GM12878 (cell line): ENCODE measurements around the gene ILF2. TPM values are rescaled to one million over a fixed set of nuclear protein-coding genes. Genes with fewer than 3 reads are reported as not detected.

Experiments
- CBFB ChIP-seq: IDR thresholded peaks from 2 replicates; pipeline ENCODE4 v1.6.1; 2016; ENCODE audit warnings: antibody characterized with exemption, low read depth
- CBX3 ChIP-seq: fragments of 200-600 bp; sonication (generic); IDR thresholded peaks from 2 replicates; pipeline ENCODE4 v1.6.1; 2016; ENCODE audit warnings: low read depth, borderline replicate concordance
- CHD4 ChIP-seq: fragments of 200-600 bp; sonication (generic); IDR thresholded peaks from 2 replicates; pipeline ENCODE4 v1.6.1; 2016; ENCODE audit warnings: mild to moderate bottlenecking
- DPF2 ChIP-seq: fragments of 450-650 bp; IDR thresholded peaks from 2 replicates; pipeline ENCODE4 v1.6.1; 2017; ENCODE audit warnings: mild to moderate bottlenecking
- ESRRA ChIP-seq: IDR thresholded peaks from 2 replicates; pipeline ENCODE4 v1.6.1; 2012; ENCODE audit warnings: mild to moderate bottlenecking, low read length, improper control_type of control experiment
- HCFC1 ChIP-seq: fragments of 150-350 bp; IDR thresholded peaks from 2 replicates; pipeline ENCODE4 v1.6.1; 2014; ENCODE audit warnings: low read length
- IKZF2 ChIP-seq, 2 experiments: fragments of 450-650 bp; IDR thresholded peaks; 2 replicates each; pipeline ENCODE4 v1.6.1; 2017; ENCODE audit warnings: mild to moderate bottlenecking in 2 of 2, moderate library complexity in 2 of 2
- JUND ChIP-seq: IDR thresholded peaks from 2 replicates; pipeline ENCODE4 v1.6.1; 2012; ENCODE audit warnings: low read depth, mild to moderate bottlenecking, low read length, improper control_type of control experiment, moderate library complexity
- KDM1A ChIP-seq: fragments of 200-600 bp; sonication (generic); IDR thresholded peaks from 2 replicates; pipeline ENCODE4 v1.6.1; 2016; ENCODE audit warnings: borderline replicate concordance
- NBN ChIP-seq: fragments of 450-650 bp; IDR thresholded peaks from 2 replicates; pipeline ENCODE4 v1.6.1; 2016
- NRF1 ChIP-seq: conservative IDR thresholded peaks from 2 replicates; pipeline ENCODE4 v1.6.1; 2011; ENCODE audit warnings: mild to moderate bottlenecking, low read depth, low read length, improper control_type of control experiment
- PAX5 ChIP-seq: IDR thresholded peaks from 2 replicates; pipeline ENCODE4 v1.6.1; 2011; ENCODE audit warnings: low read depth, low read length, borderline replicate concordance
- PAX8 ChIP-seq: fragments of 450-650 bp; IDR thresholded peaks from 2 replicates; pipeline ENCODE4 v1.6.1; 2017; ENCODE audit warnings: mild to moderate bottlenecking, moderate library complexity
- RAD51 ChIP-seq: fragments of 450-650 bp; IDR thresholded peaks from 2 replicates; pipeline ENCODE4 v1.6.1; 2016; ENCODE audit warnings: moderate library complexity, mild to moderate bottlenecking, inconsistent platforms
- RUNX3 ChIP-seq: IDR thresholded peaks from 2 replicates; pipeline ENCODE4 v1.6.1; 2012; ENCODE audit warnings: low read length, inconsistent platforms
- SMAD1 ChIP-seq: fragments of 450-650 bp; IDR thresholded peaks from 2 replicates; pipeline ENCODE4 v1.6.1; 2018; ENCODE audit warnings: mild to moderate bottlenecking, low read depth; ENCODE audit not compliant: partially characterized antibody
- SPI1 ChIP-seq: IDR thresholded peaks from 2 replicates; pipeline ENCODE4 v1.6.1; 2011; ENCODE audit warnings: low read depth, mild to moderate bottlenecking, low read length, moderate library complexity, borderline replicate concordance; ENCODE audit not compliant: insufficient read depth
- SRF ChIP-seq, 2 experiments: IDR thresholded peaks; 2 replicates each; pipeline ENCODE4 v1.6.1; 2011; ENCODE audit warnings: low read depth in 2 of 2, low read length in 2 of 2, mild to moderate bottlenecking in 1 of 2, moderate library complexity in 1 of 2
- STAT1 ChIP-seq: fragments of 450-650 bp; conservative IDR thresholded peaks from 2 replicates; pipeline ENCODE4 v1.6.1; 2014; ENCODE audit warnings: antibody characterized with exemption, mild to moderate bottlenecking
- TCF3 ChIP-seq: IDR thresholded peaks from 2 replicates; pipeline ENCODE4 v1.6.1; 2012; ENCODE audit warnings: low read depth, mild to moderate bottlenecking, low read length, borderline replicate concordance; ENCODE audit not compliant: insufficient read depth
- YBX1 ChIP-seq: fragments of 450-650 bp; IDR thresholded peaks from 2 replicates; pipeline ENCODE4 v1.6.1; 2016; ENCODE audit warnings: antibody characterized with exemption
- ZNF274 ChIP-seq: IDR thresholded peaks from one replicate; pipeline ENCODE4 v1.8.0; 2011; ENCODE audit not compliant: insufficient read length, insufficient read depth
- polyA plus RNA-seq, 11 experiments: library from polyadenylated mRNA; depleted of rRNA in 4 of 11; unstranded in 6 of 11; stranded (reverse) in 5 of 11; fragments of >200 nt; fragmentation: Nextera tagmentation in 4 of 11; fragmentation: Illumina TruSeq in 1 of 11; extraction: Ambion mirVana in 4 of 11; extraction: Trizol in 1 of 11; gene quantifications; 1 replicate in 1 of 11; 2 replicates in 10 of 11; pipeline versions ENCODE4 v1.2.1 to v1.2.3, GENCODE V29; 2011 to 2016; ENCODE audit warnings: inconsistent platforms in 2 of 11, missing spikeins in 2 of 11, low read depth in 1 of 11
- total RNA-seq, 4 experiments: library from RNA; depleted of rRNA in 3 of 4; stranded (reverse); fragments of >200 nt in 3 of 4; fragmentation: Illumina TruSeq in 1 of 4; extraction: Trizol in 1 of 4; gene quantifications; 2 replicates each; pipeline versions ENCODE4 v1.2.1 to v1.2.3, GENCODE V29; 2013 to 2021
- TF ChIP-seq, protein P1 (sequence below): IDR thresholded peaks from 2 replicates; pipeline ENCODE4 v1.6.1; 2011; ENCODE audit warnings: low read depth, low read length, improper control_type of control experiment, borderline replicate concordance
- TF ChIP-seq, protein P2 (sequence below): fragments of 150-350 bp; IDR thresholded peaks from 2 replicates; pipeline ENCODE4 v1.6.1; 2016; ENCODE audit warnings: low read depth, low read length
- TF ChIP-seq, protein P3 (sequence below): fragments of 450-650 bp; IDR thresholded peaks from 2 replicates; pipeline ENCODE4 v1.6.1; 2017; ENCODE audit warnings: borderline replicate concordance
- TF ChIP-seq, protein P4 (sequence below): IDR thresholded peaks from 2 replicates; pipeline ENCODE4 v1.6.1; 2012; ENCODE audit warnings: low read length, inconsistent platforms

ILF2 gene
- total and polyA plus RNA-seq, 10 of the 15 experiments (the other 5 are each of a cell fraction or from before 2014, with no cell fraction given) = 261 to 520 (median 449) TPM

DNA sequence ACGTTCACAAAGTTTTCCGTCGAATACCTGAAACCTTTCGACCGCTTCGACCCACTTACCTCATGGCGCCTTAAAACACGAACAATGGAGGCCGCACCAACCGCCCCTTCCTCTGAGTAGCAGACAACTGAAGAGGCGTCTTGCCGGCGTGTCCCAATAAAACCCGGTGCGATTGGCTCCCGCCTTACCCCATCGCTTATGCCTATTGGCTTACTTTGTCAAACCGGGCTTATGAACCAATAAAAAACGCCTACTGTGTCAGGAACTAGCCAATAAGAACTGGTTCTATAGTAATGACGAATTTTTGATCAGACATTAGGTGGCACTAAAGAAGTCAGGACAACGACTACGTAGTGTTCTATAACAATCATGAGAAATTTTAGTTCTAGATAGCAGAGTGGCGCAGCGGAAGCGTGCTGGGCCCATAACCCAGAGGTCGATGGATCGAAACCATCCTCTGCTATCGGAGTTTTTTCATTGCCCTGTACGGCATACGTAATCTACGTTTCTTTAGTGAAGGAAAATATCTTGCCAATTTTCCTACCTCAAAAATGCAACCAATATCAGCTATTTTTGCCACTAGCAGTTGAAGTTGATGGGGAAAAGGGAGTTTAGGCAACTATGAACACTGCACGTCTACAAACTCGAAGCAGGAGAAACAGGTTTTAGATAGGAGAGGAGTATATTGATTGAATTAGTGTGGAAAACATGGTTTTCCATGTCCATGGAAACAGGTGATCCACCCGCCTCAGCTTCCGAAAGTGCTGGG is at the start of gene ILF2 (continued):
- TF ChIP-seq, protein P1, sequence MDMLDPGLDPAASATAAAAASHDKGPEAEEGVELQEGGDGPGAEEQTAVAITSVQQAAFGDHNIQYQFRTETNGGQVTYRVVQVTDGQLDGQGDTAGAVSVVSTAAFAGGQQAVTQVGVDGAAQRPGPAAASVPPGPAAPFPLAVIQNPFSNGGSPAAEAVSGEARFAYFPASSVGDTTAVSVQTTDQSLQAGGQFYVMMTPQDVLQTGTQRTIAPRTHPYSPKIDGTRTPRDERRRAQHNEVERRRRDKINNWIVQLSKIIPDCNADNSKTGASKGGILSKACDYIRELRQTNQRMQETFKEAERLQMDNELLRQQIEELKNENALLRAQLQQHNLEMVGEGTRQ = no peak
- 0 out of 2 replicates have a peak, but pooled peaks have one; percentile 6 for TF ChIP-seq PAX5
- no peak; the same call in 1 of the 2 replicates for TF ChIP-seq RAD51
- TF ChIP-seq DPF2 = 0 out of 2 replicates have a peak, but pooled peaks have one; percentile 36
- TF ChIP-seq CBFB = peak; percentile 44; the same call in 1 of the 2 replicates
- no peak for TF ChIP-seq KDM1A
- peak; percentile 72 for TF ChIP-seq SMAD1
- 0 out of 2 replicates have a peak, but pooled peaks have one; percentile 50 for TF ChIP-seq ESRRA
- no peak for TF ChIP-seq YBX1
- TF ChIP-seq CHD4 = no peak
- peak; percentile 57 for TF ChIP-seq RUNX3
- TF ChIP-seq TCF3 = no peak
- TF ChIP-seq, protein P2, sequence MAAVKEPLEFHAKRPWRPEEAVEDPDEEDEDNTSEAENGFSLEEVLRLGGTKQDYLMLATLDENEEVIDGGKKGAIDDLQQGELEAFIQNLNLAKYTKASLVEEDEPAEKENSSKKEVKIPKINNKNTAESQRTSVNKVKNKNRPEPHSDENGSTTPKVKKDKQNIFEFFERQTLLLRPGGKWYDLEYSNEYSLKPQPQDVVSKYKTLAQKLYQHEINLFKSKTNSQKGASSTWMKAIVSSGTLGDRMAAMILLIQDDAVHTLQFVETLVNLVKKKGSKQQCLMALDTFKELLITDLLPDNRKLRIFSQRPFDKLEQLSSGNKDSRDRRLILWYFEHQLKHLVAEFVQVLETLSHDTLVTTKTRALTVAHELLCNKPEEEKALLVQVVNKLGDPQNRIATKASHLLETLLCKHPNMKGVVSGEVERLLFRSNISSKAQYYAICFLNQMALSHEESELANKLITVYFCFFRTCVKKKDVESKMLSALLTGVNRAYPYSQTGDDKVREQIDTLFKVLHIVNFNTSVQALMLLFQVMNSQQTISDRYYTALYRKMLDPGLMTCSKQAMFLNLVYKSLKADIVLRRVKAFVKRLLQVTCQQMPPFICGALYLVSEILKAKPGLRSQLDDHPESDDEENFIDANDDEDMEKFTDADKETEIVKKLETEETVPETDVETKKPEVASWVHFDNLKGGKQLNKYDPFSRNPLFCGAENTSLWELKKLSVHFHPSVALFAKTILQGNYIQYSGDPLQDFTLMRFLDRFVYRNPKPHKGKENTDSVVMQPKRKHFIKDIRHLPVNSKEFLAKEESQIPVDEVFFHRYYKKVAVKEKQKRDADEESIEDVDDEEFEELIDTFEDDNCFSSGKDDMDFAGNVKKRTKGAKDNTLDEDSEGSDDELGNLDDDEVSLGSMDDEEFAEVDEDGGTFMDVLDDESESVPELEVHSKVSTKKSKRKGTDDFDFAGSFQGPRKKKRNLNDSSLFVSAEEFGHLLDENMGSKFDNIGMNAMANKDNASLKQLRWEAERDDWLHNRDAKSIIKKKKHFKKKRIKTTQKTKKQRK = no peak
- TF ChIP-seq NRF1 = no peak
- TF ChIP-seq HCFC1 = peak; percentile 43
- peak; percentile 92 for TF ChIP-seq IKZF2 (IDR thresholded peaks at IDR 0.05)
- 0 out of 2 replicates have a peak, but pooled peaks have one; percentile 80 for TF ChIP-seq PAX8
- TF ChIP-seq JUND = no peak
- TF ChIP-seq SRF (IDR thresholded peaks at IDR 0.05; ENCODE audit: low read depth in 2 of 2, low read length in 2 of 2) = no peak
- TF ChIP-seq, protein P3, sequence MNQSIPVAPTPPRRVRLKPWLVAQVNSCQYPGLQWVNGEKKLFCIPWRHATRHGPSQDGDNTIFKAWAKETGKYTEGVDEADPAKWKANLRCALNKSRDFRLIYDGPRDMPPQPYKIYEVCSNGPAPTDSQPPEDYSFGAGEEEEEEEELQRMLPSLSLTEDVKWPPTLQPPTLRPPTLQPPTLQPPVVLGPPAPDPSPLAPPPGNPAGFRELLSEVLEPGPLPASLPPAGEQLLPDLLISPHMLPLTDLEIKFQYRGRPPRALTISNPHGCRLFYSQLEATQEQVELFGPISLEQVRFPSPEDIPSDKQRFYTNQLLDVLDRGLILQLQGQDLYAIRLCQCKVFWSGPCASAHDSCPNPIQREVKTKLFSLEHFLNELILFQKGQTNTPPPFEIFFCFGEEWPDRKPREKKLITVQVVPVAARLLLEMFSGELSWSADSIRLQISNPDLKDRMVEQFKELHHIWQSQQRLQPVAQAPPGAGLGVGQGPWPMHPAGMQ = no peak
- TF ChIP-seq, protein P4, sequence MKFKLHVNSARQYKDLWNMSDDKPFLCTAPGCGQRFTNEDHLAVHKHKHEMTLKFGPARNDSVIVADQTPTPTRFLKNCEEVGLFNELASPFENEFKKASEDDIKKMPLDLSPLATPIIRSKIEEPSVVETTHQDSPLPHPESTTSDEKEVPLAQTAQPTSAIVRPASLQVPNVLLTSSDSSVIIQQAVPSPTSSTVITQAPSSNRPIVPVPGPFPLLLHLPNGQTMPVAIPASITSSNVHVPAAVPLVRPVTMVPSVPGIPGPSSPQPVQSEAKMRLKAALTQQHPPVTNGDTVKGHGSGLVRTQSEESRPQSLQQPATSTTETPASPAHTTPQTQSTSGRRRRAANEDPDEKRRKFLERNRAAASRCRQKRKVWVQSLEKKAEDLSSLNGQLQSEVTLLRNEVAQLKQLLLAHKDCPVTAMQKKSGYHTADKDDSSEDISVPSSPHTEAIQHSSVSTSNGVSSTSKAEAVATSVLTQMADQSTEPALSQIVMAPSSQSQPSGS = peak; percentile 87
- no peak for TF ChIP-seq SPI1
- peak; percentile 70 for TF ChIP-seq NBN
- no peak for TF ChIP-seq CBX3
- no peak for TF ChIP-seq ZNF274
- peak; percentile 83; the same call in 1 of the 2 replicates for TF ChIP-seq STAT1
